Stomach (tissue), 9 donors: ENCODE results near the gene SLC51A. TPM values are rescaled to one million over a fixed set of nuclear protein-coding genes. Genes with fewer than 3 reads are reported as not detected.

Experiments
- DNase-seq, 2 donors: peaks; one replicate each; pipeline versions ENCODE4 v3.0.0 to v3.0.0-alpha.2; 2013 to 2019
- H3K27ac ChIP-seq, 5 donors: fragments of 200-600 bp in 4 of 5; sonication (generic) in 4 of 5; one replicate each; pipeline ENCODE4 v1.5.1; 2013 to 2019; ENCODE audit warnings: mild to moderate bottlenecking in 1 of 5, moderate library complexity in 1 of 5
- H3K27me3 ChIP-seq, 3 donors: fragments of 200-600 bp; sonication (generic); one replicate each; pipeline ENCODE4 v1.5.1; 2017 to 2019; ENCODE audit warnings: mixed run types in 1 of 3
- H3K36me3 ChIP-seq, 4 donors: fragments of 200-600 bp; sonication (generic); 1 replicate in 3 of 4; 2 replicates in 1 of 4; pipeline ENCODE4 v1.5.1; 2016 to 2019
- H3K4me1 ChIP-seq, 4 donors: fragments of 200-600 bp; sonication (generic); one replicate each; pipeline ENCODE4 v1.5.1; 2016 to 2019
- H3K4me3 ChIP-seq, 4 donors: fragments of 200-600 bp; sonication (generic) in 3 of 4; one replicate each; pipeline ENCODE4 v1.5.1; 2016 to 2019; ENCODE audit warnings: mild to moderate bottlenecking in 1 of 4
- H3K9me3 ChIP-seq, 4 donors: fragments of 200-600 bp; sonication (generic); one replicate each; pipeline ENCODE4 v1.5.1; 2016 to 2019
- CTCF ChIP-seq, 7 experiments: fragments of 450-650 bp in 4 of 7; fragments of 200-600 bp in 3 of 7; sonication (generic) in 3 of 7; IDR thresholded peaks; one replicate each; pipeline ENCODE4 v1.5.1; 2016 to 2019; ENCODE audit warnings: antibody characterized with exemption in 7 of 7, control low read depth in 2 of 7, mild to moderate bottlenecking in 1 of 7
- EP300 ChIP-seq: sonication (generic); formaldehyde crosslinking; IDR thresholded peaks from one replicate; pipeline ENCODE4 v1.6.1; 2017; ENCODE audit warnings: antibody characterized with exemption
- POLR2A ChIP-seq, 4 donors: fragments of 450-650 bp; IDR thresholded peaks; one replicate each; pipeline ENCODE4 v1.6.1; 2016; ENCODE audit warnings: antibody characterized with exemption in 4 of 4, control low read depth in 2 of 4, mild to moderate bottlenecking in 1 of 4, moderate library complexity in 1 of 4
- POLR2AphosphoS5 ChIP-seq, 3 donors: sonication (generic); formaldehyde crosslinking; IDR thresholded peaks; one replicate each; pipeline ENCODE4 v1.6.1; 2016; ENCODE audit warnings: antibody characterized with exemption in 3 of 3
- WGBS, 5 donors: extraction: QIAGEN DNeasy Blood & Tissue Kit in 3 of 5; methylation state at CpG; one replicate each; pipeline versions ENCODE4 v1.1.5 to v1.1.7; 2013 to 2018; 5-methylcytosine and 5-hydroxymethylcytosine counted together
- intact Hi-C: fragments of 100-400 bp; cut with DNase I; formaldehyde crosslinking; loops from one replicate; pipeline ENCODE4 v1.15.1; 2023; ENCODE audit warnings: low total_unique reads
- polyA plus RNA-seq, 3 donors: library from polyadenylated mRNA; stranded (reverse); fragments of 200-250 nt; gene quantifications; one replicate each; pipeline ENCODE4 v1.2.3, GENCODE V29; 2013
- total RNA-seq, 5 donors: library from RNA; depleted of rRNA; stranded (reverse); fragments of >200 nt; gene quantifications; one replicate each; pipeline versions ENCODE4 v1.1.0 to v1.2.3, GENCODE V29; 2014 to 2016
- donor health status: healthy with polysubstance abuse.
- donor health status: Bipolar disorder and iron deficiency.
- donor health status: healthy.

SLC51A gene
- total and polyA plus RNA-seq, 8 donors: 0.43 to 0.92 TPM; not detected in 6

GRCh38 chr3:196174652-196175051 is 41.7 kb upstream of the SLC51A start:
- no peak overlapping the region for H3K4me3 ChIP-seq
- no peak for TF ChIP-seq POLR2AphosphoS5 (IDR thresholded peaks at IDR 0.05)
- no peak for TF ChIP-seq POLR2A (IDR thresholded peaks at IDR 0.05)
- no peak for TF ChIP-seq CTCF (IDR thresholded peaks at IDR 0.05)
- TF ChIP-seq EP300: no peak
- WGBS, 5 donors: 83 to 95% (median 92%) methylated on average over 3 of the region's 3 CpGs
- no peaks in the 10 kb centered on the region for H3K9me3 ChIP-seq
- no peak for DNase-seq
- no peak overlapping the region for H3K27ac ChIP-seq
- intact Hi-C loops: no loop called here
- peaks cover 0 to 6% (median under 1%) of the 10 kb centered on the region in 4 donors for H3K4me1 ChIP-seq
- H3K36me3 ChIP-seq: no peaks in the 10 kb centered on the region
- no peaks in the 10 kb centered on the region for H3K27me3 ChIP-seq

GRCh38 chr3:196175116-196175625 is 41.2 kb upstream of the SLC51A start:
- TF ChIP-seq CTCF (IDR thresholded peaks at IDR 0.05) (no peak), POLR2AphosphoS5 (IDR thresholded peaks at IDR 0.05) (no peak)
- WGBS, 5 donors: 83 to 88% (median 87%) methylated on average over 14 to 19 of the region's 19 CpGs
- no peaks in the 10 kb centered on the region for H3K9me3 ChIP-seq
- no peak overlapping the region for H3K27ac ChIP-seq
- H3K27me3 ChIP-seq: no peaks in the 10 kb centered on the region
- H3K4me1 ChIP-seq: peaks cover 0 to 8% (median 0%) of the 10 kb centered on the region in 4 donors
- H3K36me3 ChIP-seq: no peaks in the 10 kb centered on the region
- no peak for DNase-seq
- intact Hi-C loops: no loop called here
- H3K4me3 ChIP-seq: no peak overlapping the region

GRCh38 chr3:196175722-196176121 is 40.6 kb upstream of the SLC51A start:
- TF ChIP-seq POLR2AphosphoS5 (IDR thresholded peaks at IDR 0.05) (no peak), EP300 (no peak), POLR2A (IDR thresholded peaks at IDR 0.05) (no peak), CTCF (IDR thresholded peaks at IDR 0.05) (no peak)
- H3K27me3 ChIP-seq: no peaks in the 10 kb centered on the region
- H3K4me3 ChIP-seq: no peak overlapping the region
- no peaks in the 10 kb centered on the region for H3K36me3 ChIP-seq
- H3K9me3 ChIP-seq: no peaks in the 10 kb centered on the region
- no peak overlapping the region for H3K27ac ChIP-seq
- intact Hi-C loops: no loop called here
- peaks cover 0 to 8% (median 0%) of the 10 kb centered on the region in 4 donors for H3K4me1 ChIP-seq
- DNase-seq: no peak
- WGBS, 5 donors: 78 to 92% (median 89%) methylated on average over 9 of the region's 9 CpGs

GRCh38 chr3:196177567-196177966 is 38.8 kb upstream of the SLC51A start:
- peaks cover 0 to 8% (median 0%) of the 10 kb centered on the region in 4 donors for H3K4me1 ChIP-seq
- no peak overlapping the region for H3K27ac ChIP-seq
- intact Hi-C loops: no loop called here
- 79 to 87% (median 81%) methylated on average over 16 of the region's 16 CpGs for WGBS, 5 donors
- no peak overlapping the region for H3K4me3 ChIP-seq
- no peaks in the 10 kb centered on the region for H3K27me3 ChIP-seq
- H3K9me3 ChIP-seq: no peaks in the 10 kb centered on the region
- TF ChIP-seq POLR2A (IDR thresholded peaks at IDR 0.05): no peak
- no peaks in the 10 kb centered on the region for H3K36me3 ChIP-seq
- DNase-seq: no peak

GRCh38 chr3:196177967-196178366 is 38.4 kb upstream of the SLC51A start:
- DNase-seq: no peak
- Histone ChIP-seq H3K27me3 (no peaks in the 10 kb centered on the region), H3K27ac (no peak overlapping the region), H3K9me3 (no peaks in the 10 kb centered on the region), H3K4me1 (peaks cover 0 to 8% (median 0%) of the 10 kb centered on the region in 4 donors), H3K36me3 (no peaks in the 10 kb centered on the region), H3K4me3 (no peak overlapping the region)
- TF ChIP-seq EP300 (no peak), POLR2AphosphoS5 (IDR thresholded peaks at IDR 0.05) (no peak), CTCF (IDR thresholded peaks at IDR 0.05) (no peak), POLR2A (IDR thresholded peaks at IDR 0.05) (no peak)
- WGBS, 5 donors: 27 to 49% (median 32%) methylated on average over 4 of the region's 4 CpGs
- intact Hi-C loops: no loop called here
